NCI-H524 (cell line): Measurements from ENCODE around the gene MAB21L1.

Source experiments
- DNase-seq, 2 experiments: peaks; one replicate each; lab custom pipeline; 2025; lab: John Stamatoyannopoulos, UW

MAB21L1 gene

GRCh38 chr13:35475960-35476943, at the start of gene MAB21L1:
MAB21L1 (minus strand) TSS chr13:35476689; CDS start chr13:35476138, 551 bp downstream.
- peak; percentile 63 to 89 for DNase-seq

GRCh38 chr13:35524171-35524570, 47.7 kb upstream of the MAB21L1 start:
- DNase-seq, result peak in 1 of 2 experiments; percentile 22

- DNase-seq, result no peak
These were observed 42.0 kb upstream of the MAB21L1 start for GRCh38 chr13:35518337-35518946.

DNA sequence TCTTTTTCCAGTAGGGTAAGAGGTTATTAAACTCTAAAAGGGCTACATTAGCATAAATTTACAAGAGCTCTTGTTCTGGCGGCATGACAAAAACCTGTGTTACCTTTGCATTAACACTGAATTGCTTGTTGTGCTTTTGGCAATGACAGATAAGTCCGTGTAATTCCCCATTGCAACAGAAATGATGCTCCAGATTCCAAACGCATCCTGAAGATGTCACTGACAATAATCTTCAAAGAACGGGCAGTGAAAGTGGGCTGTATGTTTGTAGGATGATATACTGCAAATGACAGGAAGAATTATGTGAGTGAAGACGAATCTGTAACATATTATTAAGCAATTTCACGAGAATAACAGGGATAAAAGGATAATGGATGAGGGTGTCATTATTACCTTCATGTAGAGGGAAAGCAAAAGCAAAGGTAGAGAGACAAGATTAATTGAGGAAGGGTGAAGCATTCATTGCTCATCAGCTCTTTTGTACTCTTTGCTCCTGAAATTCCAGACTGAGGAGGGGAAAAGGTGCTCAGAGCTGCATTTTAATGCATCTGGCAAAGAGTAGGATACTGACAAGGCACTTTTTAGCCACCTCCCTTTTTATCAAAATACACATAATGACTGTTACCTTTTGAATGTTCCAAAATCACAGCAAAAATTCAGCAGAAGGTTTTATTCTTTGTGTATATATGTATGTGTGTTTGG, 38.5 kb upstream of the MAB21L1 start:
- peak; percentile 15 to 39 for DNase-seq

DNA sequence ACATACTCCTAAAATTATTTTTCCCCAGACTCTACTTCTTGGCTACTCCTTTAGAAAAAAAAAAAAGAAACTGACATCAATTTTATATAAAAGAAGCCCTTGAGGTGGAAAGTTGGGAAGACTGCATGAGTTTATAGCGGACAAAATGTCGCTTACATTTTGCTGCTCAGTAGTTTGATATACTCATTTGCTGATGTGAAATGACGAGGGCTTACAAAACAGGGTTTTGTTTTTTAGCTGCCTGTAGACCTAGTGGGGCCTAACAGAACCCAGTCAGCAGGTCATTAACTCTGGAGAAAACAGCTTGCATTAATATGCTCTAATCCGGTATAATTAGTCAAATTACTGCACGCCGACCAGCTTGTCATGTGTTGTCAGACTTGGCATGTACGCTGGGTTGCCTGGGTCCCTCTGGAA, 37.6 kb upstream of the MAB21L1 start:
- peak; percentile 82 to 86 for DNase-seq

DNA sequence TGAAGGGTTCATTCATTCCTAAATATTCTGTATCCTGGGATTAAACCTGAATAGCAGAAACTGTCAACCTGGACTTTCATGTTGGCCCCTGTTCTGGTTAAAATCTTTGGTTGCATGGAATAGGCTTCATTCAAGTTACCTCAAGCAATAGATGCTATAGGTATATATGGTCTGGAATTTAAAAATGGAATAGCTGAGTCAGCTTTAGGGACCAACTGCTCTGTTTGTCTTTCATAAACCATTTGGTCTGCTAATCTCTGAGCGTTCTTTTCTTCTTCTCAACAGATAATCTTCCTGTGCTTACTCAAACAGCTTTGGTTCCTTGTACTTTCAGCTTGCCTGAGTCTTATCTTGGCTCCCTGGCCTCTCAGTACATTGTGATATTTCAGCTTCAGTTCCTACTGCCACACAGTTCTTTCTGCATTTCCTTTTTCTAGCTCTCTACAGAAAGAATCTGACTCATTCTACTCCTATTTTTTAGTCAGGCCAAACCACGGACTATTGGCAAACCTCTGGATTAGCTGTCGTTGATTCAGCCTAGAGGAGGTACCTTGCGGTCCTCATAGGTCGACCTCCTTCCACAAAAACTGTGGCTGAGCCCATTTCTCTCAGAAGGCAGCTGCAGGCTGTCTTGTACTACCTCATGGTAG, 35.9 kb upstream of the MAB21L1 start:
- DNase-seq, result peak in 1 of 2 experiments; percentile 13

- no peak for DNase-seq
These were observed 26.0 kb upstream of the MAB21L1 start for GRCh38 chr13:35502456-35502855.

DNA sequence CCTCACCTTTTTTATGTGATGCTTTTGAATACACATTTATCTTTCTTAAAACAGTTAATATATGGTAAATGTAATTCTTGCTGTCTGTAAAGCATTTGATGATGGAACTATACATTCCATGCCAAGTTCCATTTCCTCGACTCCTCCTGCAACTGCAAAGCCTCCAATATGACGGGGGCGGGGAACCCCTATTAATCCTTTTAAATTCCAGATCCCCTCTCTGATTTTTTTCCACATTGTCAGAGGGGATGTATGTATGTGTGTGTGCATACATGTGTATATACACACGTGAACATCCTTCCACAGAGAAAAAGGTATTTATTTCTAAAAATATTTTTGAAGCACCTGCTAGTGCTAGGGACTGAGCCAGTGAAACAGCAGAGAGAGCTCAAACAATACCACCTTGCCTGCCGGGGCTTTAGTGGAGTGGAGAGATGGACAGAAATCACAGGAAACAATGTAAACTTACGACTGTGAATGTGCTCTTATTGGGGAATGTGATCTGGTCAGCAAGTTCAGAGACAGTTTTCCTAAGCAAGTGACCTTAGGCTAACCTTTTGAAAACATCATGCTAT, 25.3 kb upstream of the MAB21L1 start:
- DNase-seq, result no peak

DNA sequence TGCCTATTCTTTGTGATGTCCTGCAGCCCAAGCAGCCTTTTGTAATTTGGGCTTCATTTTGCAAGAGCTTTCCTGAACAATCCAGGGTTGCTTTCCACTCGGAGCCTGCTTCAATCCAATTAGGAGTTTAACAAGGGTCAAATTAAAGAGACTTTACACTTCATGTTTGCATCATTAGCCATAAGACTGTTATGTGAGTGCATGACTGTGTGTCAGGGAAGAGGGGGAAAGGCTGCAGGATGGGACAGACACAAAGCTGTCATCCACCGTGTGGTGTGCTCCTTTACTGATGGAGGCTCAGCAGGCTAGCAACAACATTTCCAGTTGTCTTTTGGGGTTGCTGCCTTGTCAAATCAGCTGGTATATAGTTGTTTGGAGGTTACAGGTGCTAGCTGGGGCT, 23.7 kb upstream of the MAB21L1 start:
- peak; percentile 57 to 87 for DNase-seq

- DNase-seq, result peak in 1 of 2 experiments; percentile 39
These were observed 23.2 kb upstream of the MAB21L1 start for GRCh38 chr13:35499676-35500075.

DNA sequence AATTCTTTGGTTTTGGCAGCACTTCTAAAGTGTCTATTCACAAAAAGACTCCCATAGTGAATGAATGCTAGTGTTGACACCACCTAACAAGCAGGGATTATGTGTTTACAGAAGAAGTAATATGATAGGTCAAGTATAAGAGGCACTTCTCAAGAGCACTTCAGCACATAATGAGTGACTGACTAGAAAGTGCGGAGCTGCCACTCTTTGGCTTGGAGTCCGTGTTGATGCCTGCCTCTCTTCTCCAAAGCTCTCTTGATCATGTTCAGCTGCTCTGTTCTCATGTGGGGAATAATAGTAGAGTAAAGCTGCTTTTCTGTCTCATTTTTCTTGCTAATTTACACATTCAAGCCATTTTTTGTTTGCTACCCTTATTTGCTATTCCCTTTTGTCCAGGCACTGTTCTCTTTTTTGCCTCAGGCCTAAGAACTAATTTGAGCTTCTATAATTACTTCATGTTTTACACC, 22.7 kb upstream of the MAB21L1 start:
- peak; percentile 95 to 96 for DNase-seq

DNA sequence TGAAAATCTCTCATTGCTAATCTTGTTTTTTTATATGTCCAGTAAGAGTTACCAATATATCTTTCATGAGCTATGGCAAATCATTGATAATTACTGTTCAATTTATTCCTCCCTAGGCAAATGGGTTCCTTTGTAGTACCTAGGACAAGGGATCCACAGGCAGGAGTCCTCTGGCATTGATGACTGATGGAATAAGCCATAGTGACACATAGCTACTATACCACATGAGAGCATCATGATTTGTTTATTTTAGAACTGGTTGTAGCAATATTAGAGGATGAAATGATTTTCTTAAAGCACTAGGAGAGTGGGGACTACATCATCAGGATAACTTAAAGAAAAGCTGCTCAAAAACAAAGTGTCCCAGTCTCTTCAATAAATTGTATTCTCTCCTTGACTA, 21.7 kb upstream of the MAB21L1 start:
- DNase-seq, result no peak

- DNase-seq, result no peak
These were observed 20.4 kb upstream of the MAB21L1 start for GRCh38 chr13:35496761-35497386.

GRCh38 chr13:35496006-35496405, 19.5 kb upstream of the MAB21L1 start:
- no peak for DNase-seq

GRCh38 chr13:35489050-35489449, 12.6 kb upstream of the MAB21L1 start:
- peak; percentile 73 to 92 for DNase-seq

GRCh38 chr13:35485424-35485823, 8.9 kb upstream of the MAB21L1 start:
- peak; percentile 87 to 92 for DNase-seq

DNA sequence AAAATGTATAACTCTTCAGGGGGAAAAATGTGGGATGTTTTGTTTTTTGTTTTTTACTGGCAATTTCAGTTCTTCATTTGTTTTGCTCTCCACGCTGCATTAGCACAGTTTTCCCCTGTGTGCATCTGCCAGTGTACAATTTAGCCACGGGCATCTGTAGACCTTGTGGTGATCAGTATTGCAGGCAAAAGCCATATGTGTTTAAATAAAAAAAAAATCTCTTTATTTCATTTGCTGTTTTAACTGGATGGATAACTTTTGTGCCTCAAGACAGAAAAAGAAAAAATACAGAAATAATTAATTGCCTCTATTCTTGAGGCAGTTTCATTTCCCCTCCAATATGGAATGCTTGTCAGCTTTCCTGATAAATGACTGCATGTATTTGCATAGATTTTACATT, 7.9 kb upstream of the MAB21L1 start:
- peak in 1 of 2 experiments; percentile 34 for DNase-seq

GRCh38 chr13:35483761-35484160, 7.3 kb upstream of the MAB21L1 start:
- DNase-seq, result no peak

DNA sequence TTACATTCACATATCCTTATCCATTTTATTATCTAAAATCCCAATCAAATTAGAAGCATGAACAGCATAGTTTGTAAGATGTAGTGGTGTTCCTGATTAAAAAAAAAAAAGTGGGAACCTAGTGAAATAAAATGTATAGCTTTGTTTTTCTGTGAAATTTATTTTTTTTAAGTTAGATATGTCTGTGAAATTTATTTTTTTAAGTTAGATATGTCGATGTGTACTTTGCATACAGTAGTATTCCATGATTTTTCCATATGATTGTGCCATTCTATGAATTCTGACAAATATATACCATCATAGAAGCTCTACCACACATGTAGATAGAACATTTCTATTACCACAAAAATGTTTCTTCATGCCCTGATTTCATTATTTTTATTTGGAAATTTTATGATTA, 6.0 kb upstream of the MAB21L1 start:
- DNase-seq, result no peak

GRCh38 chr13:35481777-35482176, 5.3 kb upstream of the MAB21L1 start:
- DNase-seq, result no peak

GRCh38 chr13:35480346-35480745, 3.9 kb upstream of the MAB21L1 start:
- DNase-seq, result no peak
